Left kidney (tissue), 2 donors: ENCODE measurements around the gene MAST4. TPM values are rescaled to one million over a fixed set of nuclear protein-coding genes. Genes with fewer than 3 reads are reported as not detected.

Source experiments
- DNase-seq: peaks from one replicate; pipeline ENCODE4 v3.0.0-alpha.2; 2013
- polyA plus RNA-seq: library from polyadenylated mRNA; unstranded; fragments of 120-200 nt; gene quantifications from one replicate; pipeline ENCODE4 v1.2.1, GENCODE V29; 2013; ENCODE audit not compliant: insufficient read length

The MAST4 gene
- polyA plus RNA-seq, 1 donor: 19.7 TPM

DNA sequence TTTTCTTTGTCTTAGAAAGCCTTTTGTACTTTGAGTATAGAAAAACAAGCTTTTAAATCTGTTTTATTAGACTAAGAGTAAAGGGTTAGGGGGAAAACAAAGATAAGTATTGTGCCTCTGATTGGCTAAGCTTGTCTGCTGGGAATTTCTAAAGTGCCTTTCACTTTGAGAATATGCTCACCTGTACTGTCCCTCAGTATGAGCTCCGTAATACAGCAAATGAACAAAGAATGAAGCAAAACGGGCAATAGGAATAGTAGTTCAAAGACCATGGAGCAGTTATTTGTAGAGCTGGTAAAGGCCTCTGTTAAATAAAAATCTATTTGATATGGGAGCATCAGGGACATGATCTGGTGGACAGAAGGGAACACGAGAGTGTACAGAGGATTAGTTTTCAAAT, 277.8 kb downstream of the MAST4 start:
- no peak for DNase-seq

DNA sequence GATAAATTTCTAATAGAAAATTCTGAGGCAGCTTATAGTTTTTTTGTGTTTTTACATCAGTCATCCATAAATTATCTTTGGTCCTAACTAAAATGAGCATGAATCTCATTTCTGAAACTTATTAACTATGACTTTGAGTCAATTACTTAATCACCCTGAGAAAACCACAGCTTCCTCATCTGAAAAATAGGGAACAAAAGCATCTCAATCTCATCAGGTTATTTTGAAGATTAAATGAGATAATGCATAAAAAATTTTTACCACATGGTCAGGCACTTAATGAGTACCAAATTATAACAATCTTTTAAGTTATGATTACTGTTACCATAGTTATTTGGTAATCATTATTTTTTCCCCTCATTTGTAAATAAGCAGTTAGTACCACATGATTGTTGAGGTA, 279.1 kb downstream of the MAST4 start:
- no peak for DNase-seq

DNA sequence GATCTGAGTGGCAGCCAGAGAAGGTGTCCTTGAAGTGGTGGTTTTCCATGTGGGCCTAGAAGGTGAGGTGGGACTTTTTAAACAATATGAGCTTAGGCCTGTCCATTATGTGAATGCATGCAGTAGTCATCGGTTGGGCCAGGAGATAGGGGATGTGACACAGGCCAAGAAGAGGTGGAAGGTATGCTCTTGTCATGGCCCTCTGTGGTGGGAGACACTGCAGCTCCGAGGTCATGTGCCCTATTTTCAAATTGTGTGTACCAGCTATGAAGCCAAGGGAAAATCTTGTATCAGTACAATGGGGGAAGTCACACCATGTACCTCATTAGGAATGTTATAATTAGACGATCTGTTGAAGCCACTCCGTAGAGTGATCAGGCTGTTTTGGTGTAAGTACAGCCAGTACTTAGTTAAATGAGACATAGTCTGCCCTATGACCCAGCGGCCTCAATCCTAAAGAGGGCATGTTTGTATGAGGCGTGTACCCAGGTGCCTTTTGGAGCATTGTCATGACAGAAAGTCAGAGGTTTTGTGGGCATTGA, 280.1 kb downstream of the MAST4 start:
- no peak for DNase-seq

DNA sequence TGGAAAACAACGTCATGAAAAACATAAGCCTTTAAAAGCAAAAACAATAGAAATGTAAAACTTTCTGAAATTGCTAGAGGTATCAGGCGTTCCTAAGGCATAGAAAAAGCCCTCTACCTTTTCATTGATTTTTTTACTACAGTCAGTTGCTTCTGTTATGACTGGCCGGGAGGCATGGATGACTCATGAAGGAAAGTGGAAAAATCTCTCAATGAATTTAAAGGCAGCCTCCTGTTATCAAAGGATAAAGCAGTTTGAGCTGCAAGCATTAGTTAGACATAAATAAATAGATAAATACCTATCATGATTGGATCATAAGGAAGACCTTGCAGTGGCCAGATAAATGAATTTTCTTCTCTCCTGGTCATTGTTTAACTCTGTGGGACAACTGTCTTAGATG, 281.6 kb downstream of the MAST4 start:
- DNase-seq: no peak

DNA sequence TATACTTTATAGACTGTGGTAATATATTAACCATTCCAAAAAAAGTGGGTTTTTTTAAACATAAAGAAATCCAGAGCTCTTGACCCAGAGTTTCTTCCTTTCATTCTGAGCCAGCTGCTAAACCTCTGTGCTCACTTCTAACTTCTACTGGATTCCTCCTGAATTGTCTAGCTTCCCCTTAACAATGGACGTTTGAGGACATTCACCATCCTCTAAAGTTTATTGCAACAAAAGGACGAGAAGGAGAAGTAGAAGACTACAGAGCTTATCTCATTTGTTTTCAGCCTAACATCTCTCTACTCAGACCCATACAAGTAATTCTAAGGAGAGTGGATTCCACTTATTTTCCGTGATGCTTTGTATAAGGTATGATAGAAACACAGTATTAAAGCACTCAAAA, 284.2 kb downstream of the MAST4 start:
- DNase-seq: no peak

DNA sequence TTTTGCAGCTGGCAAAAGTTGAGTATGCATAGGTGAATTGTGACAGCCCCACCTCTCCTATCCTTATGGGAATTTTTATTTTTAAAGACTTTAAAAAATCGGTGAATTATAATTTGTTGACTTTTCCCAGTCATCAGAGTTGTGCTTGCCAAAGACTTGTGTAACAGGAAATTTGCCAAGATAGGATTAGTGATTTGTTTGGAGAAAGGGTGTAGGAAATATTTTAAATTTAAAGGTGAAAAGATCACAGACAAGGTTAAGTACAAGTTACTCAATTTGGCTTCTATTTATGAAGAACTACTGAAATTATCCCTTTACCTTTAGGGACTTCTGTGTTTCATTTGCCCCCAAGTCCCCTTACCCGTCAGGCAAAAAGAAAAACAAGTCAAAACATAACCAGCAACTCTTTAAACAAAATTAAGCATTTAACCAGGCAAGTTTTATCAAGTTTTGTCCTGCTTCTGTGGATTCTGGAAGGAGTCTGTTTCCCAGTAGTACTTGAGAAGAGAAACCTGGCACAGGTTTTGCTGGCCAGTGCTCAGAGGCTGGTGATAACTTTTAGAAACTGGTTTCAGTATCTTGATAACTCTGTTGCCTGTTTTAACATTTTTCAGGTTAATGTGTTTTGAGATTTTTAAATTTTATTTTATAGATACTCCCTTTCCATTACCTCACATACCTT, 285.4 kb downstream of the MAST4 start:
- no peak for DNase-seq

DNA sequence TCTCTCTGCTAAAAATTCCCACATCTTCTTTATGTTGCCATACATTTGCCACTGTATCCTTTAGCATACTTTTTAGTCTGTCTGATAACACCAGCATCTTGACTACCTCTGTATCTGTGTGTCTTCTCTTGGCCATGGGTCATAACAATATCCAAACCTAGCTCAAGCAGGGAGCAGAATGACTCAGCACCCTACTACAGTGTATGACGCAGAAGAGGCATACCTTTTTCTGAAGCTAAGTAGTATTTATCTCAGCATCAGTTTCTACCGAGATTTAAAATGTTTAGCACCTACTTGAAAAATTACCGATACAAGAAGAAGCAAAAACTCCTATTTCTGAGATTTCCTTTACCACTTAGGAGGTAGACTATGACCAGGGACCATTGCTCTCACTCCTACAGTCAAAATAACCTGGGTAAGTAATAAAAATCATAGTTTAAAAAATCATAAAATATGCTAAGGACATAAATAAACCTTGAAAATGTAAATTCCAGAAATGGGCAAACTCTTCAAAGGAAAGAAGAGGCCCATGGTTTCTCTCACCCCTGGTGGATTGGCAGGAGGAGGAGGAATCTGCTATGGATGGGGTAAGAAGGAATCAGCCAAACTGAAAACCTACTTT, 286.5 kb downstream of the MAST4 start:
- no peak for DNase-seq

DNA sequence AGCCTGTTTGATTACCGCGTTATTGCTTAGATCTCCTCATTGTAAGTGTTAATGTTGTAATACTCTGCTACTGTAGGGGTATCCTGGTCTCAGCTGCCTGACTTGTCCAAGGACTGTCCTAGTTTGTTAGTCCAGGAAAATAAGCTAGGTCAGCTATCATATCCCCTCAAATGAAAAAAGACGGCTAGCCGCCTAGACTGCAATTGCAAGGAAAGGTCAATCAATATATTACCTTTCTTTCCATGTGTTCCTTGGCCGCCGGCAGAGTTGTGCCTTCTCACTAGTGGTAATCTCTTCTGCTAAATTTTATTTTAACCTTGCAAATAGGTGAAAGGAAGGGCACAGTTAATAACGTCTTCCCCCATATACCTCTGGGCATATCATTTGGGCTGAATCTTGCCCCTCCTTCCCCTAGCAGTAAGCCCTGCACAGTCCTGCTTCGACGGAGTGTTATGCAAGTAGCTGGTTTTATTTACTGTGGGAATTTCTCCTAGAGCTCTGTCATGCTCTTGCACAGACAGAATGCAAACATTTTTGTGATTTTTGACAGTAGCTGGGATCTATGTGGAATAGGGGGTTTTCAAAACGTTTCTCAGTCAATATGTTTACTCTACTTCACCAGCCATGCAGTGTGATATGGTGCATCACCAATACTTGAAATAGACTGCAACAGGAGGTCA, 288.5 kb downstream of the MAST4 start:
- DNase-seq: no peak

DNA sequence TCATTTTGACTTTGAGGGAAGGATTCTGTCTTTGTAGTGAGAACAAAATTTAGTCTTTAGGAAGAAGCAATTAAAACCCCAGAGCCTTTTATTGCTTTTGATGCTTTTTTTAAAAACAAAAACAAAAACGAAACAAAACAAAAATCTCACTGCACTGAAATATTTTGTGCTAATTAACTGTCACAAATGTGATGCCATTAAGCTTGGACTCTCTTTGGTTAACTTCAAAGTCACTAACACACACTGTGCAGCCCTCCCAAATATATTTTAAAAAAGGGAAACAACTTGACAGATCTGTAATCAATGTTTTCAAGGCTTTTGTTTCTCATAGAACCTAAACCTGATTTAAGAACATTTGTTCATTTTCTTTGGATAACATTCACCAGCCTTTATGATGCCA, 290.7 kb downstream of the MAST4 start:
- no peak for DNase-seq

DNA sequence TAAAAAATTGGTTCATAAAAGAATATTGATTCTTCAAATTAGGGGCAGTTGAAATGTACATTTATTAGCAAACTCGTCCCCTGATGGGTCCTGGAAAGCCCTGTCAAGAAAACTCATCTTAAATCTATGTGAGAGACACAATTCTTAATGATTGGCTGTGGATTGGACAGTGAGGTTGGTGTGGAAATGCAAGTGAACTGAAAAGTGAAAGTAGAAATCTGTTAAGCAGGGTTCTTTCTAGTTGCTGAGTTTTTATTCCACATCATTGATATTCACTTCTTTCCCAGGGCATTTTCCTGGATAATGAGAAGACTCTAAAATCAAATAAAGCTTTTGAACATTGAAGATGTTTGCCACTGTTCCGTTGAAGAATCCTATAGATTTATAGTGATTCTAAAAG, 292.4 kb downstream of the MAST4 start:
- DNase-seq: no peak

DNA sequence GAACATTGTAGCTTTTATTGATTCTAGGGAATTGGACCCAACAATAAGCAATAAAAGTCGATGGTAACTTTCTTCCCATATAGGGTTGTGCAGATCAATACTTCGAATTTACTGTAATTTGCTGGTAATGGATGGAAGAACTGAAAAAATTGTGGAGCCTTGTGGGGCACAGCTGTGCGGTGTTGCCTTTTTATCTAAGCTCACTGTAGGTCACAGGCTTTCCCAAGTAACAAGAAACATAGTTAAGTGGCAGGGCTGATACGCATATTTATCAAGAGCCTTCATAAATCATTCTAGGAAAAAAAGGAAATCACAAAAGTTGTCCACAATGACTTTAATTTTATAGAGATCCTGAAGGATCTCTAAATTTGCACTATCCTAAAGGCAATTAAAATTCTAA, 292.9 kb downstream of the MAST4 start:
- no peak for DNase-seq

DNA sequence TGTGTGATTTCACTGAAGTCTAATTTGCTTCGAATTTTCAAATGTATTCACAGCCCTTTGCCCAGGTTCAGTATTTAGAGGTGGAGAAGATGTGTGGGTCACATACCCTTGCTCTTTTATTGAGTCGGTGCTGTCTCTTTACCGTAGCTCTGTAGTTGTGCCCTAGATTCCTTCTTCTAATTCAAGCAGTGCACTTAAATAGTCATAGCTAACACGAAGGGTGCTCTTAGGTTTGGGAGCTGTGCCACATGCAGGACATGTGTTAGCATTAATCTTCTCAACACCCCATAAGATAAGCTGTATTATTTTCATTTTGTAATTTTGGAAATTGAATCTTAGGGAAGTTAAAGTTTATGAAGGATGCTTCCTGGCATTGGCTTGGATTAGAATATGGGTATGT, 293.3 kb downstream of the MAST4 start:
- no peak for DNase-seq

DNA sequence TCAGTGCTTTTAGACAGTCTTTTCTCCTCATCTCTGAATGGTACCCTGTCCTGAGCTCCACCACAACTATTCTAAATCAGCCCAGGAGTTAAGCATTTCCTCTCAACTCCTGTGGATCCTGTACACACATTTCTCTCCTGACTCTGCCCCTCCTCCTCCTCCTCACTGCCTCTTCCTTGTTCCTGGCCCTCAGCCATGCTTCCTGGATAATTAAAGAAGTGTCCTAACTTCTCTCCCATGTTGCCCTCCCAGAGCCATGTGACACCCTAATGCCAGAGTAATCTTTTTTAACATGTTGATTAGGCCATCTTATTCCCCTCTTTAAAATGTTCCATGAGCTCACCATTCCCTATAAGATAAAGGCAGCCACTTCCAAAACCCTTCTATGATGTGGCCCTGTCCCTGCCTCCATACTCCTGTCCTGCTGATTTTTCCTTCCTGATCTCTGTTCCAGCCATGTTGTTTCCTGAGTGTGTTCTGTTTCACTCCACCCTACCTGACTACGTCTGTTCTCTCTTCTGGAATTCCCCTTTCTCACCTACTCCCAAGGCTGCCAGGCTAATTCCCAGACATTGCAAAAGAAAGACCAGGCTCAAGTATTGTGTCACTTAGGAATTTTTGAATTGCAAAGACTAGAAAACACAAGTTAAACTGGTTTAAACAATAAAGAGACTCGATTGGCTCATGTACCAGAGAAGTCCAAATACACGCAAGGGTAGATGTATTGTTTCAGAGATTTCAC, 295.2 kb downstream of the MAST4 start:
- DNase-seq: no peak

DNA sequence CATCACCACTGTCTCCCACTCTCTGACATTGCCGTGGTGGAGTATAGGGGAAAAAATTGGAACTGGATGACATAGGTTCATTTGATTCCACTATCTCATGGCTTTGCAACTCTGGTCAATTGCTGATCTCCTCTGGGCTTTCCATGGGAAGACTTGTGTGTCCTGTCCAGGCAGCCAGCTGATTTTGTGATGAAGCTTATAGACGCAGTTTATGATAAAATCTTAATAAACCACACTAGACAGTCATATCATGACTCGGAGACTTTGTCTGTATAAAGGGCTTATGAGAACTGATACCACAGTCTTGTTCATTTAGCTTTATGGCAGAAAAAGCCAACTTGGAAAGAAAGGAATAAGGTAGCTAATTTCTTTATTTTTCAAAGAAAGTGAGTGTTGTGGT, 296.5 kb downstream of the MAST4 start:
- DNase-seq: no peak

DNA sequence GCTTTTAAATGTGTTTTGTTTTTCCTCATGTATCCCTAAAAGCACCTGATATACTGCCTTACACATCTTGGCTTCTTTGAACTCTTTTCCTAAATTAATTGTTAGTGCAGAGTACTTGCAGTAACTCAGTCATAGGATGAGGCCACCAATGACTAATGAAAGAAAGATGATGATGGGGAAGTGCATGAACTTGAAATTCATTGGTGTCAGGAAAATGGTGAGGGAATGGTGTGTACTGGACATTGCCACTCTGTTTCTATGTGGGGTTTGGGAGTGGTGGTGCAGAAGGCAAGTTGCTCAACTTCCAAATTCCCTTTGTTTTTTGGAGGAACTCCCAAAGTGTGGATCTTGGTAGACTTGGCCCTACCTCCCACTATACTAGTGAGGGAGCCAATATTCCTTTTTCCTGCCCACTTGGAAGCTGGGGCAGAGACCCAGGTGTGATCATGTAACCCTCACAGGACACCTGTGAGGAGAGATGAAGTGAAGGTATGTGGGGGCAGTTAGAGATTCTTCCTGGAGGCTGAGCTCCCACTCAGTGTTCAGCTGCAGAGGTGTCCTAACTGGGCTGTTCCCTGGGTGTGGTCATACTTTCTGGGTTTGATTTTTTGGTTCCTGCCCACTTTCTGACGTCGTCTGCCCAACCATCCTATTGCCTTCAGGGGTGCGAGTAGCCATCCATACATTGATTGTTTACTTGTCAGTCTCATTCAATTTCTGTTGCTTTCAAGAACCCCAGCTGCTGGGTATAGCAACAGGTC, 298.5 kb downstream of the MAST4 start:
- DNase-seq: no peak

DNA sequence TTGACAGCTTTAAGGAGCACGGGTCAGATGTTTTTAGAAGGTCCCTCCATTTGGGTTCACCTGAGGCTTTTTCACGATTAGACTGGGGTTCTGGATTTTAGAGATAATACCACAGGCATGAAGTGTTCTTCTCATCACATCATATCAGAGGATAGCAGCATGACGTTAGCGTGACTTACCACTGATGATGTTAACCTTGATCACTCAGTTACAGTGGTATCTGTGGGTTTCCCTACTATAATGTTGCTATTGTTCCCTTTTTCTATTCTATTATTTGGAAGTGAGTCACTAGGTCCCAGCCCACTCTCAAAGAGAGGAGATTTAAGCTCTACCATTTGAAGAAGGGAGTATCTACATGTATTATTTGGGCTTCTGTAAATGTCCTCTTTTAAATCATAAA, 300.0 kb downstream of the MAST4 start:
- DNase-seq: no peak

DNA sequence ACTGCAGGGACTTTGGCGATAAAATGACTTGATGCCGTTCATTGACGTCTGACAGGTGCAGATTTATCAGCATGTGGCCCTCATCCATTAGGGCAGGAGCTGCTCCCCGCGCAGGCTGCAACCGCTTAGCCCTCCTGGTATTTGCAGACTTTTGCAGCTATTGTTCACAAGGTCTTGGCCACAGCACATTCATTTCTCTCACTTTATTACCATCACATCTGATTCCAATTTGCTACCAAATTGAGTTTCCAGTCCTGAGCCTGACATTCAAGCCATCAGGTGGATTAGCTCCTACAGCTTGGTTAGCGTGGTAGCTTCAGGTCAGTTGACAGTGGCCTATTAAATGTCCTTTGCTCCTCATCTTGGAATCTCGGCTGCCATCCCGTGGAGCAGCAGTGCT, 301.2 kb downstream of the MAST4 start:
- DNase-seq: no peak

DNA sequence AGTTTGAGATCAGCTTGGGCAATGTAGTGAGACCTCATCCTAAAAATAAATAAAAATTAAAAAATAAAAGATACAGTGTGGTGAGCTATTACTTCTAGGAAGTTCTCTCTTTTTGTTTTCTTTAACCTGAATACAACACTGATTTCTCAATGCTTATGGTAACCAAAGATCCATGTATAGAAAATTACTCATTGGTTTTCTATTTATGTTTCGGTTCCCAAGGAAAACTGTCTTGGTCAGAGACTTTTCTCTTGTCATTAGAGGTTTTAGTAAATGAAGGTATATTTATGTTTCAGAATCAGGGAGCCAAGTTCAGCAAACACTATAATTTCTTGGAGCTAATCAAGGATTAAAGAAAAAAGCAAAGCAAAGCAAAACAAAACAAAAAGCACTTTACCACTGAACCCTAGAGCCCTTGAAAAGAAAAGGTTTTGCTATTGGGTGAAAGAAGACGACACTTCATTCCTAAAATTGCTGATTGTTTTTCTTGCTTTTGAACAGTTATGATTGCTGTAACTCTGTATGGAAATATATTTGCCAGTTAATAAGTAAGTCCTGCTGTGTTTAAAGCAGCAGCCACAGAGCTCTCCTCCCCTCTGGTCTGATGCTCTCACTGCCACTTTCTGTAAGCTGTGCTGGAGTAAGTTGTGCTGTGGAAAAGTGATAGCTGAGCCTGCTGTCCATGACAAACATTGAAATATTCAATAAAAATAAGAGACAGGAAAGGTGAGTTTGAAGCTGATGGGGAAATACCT, 302.2 kb downstream of the MAST4 start:
- no peak for DNase-seq

DNA sequence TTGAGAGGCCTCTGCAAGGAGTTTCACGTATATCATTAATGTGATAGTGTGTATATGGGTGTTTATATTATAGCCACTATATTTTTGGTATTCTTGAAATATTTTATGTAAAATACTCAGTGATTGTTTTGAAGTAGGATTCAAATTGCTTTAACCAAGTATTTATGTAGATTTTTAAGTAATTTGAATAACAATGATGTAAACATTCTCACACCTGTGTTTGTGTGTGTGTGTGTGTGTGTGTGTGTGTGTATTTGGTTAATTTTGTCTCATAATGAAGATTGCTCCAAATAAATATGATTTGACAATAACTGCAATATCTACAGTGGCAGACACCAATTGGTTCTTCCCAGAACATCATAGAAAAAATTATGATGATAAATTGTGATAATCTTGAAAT, 307.0 kb downstream of the MAST4 start:
- no peak for DNase-seq

DNA sequence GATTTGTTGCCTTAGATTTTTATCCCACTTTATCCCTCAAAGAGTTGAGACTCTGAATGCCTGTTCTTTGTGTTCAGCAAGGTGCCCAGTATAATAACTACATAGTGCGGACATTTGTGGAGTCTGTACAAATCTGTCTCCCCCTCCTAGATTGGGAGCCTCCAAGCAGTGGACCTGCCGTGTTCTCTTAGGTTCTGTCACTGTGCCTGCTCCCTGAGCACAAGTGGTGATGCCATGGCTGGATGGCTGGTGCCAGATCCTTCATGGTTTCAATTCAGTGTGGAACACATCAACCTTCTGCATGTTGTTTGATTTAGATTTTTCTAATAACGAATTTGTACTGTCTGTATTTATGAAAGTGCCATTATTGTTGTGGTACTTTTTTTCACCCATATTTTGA, 307.5 kb downstream of the MAST4 start:
- DNase-seq: no peak

DNA sequence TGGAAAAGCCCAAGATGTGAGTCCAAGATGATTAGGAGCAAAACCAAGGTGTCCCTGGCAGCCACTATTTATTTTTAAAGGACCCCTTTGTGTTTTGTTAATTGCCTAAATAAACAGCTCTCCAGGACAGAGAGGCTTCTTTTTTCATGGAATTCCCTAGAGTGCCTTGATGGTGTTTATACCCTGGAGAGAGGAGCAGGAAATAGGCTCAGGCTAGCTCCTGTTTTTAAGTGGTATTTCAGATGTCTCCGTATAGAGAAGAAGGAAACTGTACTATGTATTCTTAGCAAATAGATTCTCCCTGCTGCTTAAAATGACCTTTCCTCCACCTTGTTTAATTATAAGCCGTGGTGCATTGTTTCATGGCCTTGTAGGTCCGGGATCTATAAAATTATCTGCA, 308.0 kb downstream of the MAST4 start:
- no peak for DNase-seq
